GM23338 (cell line): ENCODE results near the gene CHMP6.

ENCODE experiments used
- POLR2AphosphoS5 ChIP-seq: IDR thresholded peaks from 2 replicates; pipeline ENCODE4 v1.6.1; 2016; ENCODE audit warnings: antibody characterized with exemption, low read depth
- TF ChIP-seq, protein P1 (sequence below), 2 experiments: fragments of 200-600 bp in 1 of 2; sonication (generic) in 1 of 2; conservative IDR thresholded peaks; 2 replicates each; pipeline versions ENCODE4 v1.5.1 to v1.6.1; 2016 to 2017; ENCODE audit warnings: antibody characterized with exemption in 2 of 2, low read depth in 2 of 2, mild to moderate bottlenecking in 2 of 2, moderate library complexity in 1 of 2

DNA sequence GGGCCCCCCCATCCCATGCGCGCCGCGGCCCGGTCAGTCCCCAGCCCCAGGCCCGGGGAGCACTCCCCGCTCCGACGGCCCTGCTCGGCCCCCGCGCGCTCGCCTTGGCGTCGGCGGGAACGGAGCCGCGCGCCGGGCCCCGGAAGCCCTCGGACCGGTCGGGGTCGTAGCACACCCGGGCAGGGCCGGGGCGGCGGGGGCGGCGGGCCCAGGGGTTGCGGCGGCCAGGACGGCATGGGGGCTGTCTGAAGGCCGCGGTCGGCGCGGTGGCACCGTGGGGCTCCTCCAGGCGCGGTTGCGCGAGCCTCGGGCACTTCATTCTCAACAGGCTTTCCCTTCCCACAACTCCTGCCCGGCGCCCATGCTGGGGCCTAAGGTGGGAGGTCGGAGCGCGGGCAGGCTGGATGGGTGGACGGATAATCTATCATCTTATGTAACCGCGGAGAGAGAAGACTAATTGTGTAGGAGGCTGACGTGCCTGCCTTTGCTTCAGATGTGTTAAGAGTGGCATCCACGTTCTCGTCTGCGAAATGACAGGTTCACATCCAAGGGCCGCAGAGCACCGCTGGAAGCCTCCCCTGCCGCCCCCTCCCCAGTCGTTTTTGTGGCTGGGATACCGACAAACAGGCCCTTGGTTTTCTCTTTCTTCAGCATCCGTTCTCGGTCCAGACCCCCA is 44.0 kb downstream of the CHMP6 start:
- TF ChIP-seq, protein P1, sequence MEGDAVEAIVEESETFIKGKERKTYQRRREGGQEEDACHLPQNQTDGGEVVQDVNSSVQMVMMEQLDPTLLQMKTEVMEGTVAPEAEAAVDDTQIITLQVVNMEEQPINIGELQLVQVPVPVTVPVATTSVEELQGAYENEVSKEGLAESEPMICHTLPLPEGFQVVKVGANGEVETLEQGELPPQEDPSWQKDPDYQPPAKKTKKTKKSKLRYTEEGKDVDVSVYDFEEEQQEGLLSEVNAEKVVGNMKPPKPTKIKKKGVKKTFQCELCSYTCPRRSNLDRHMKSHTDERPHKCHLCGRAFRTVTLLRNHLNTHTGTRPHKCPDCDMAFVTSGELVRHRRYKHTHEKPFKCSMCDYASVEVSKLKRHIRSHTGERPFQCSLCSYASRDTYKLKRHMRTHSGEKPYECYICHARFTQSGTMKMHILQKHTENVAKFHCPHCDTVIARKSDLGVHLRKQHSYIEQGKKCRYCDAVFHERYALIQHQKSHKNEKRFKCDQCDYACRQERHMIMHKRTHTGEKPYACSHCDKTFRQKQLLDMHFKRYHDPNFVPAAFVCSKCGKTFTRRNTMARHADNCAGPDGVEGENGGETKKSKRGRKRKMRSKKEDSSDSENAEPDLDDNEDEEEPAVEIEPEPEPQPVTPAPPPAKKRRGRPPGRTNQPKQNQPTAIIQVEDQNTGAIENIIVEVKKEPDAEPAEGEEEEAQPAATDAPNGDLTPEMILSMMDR (conservative IDR thresholded peaks at IDR 0.05; ENCODE audit: low read depth in 2 of 2) = no peak
- TF ChIP-seq POLR2AphosphoS5 = no peak
